Activated B cell treated with CpG ODN at 0.5 μM for 24 hours (primary cell): ENCODE data around the gene SERGEF. TPM values are rescaled to one million over a fixed set of nuclear protein-coding genes. Genes with fewer than 3 reads are reported as not detected.

Experiments used
- ATAC-seq: fragments of 200-7000 bp; cut with Tn5 transposase; one replicate; pipeline ENCODE4 v1.10.0; 2021; ENCODE audit warnings: low read depth, mild to moderate bottlenecking, moderate library complexity
- CTCF ChIA-PET: fragments of 350-600 bp; sonication (Branson Sonifier 250); formaldehyde crosslinking; loops from one replicate; lab custom pipeline; 2021; ENCODE audit warnings: antibody characterized with exemption; lab: Charles Lee
- POLR2A ChIA-PET: fragments of 350-600 bp; sonication (Branson Sonifier 250); formaldehyde crosslinking; loops from one replicate; lab custom pipeline; 2021; ENCODE audit warnings: antibody characterized with exemption; lab: Charles Lee
- DNase-seq: peaks from one replicate; pipeline ENCODE4 v3.0.0; 2022
- H3K27ac Mint-ChIP-seq: one replicate; pipeline ENCODE4 v1.8.0; 2020; ENCODE audit warnings: mixed read lengths
- H3K27me3 Mint-ChIP-seq: one replicate; pipeline ENCODE4 v1.8.0; 2021; ENCODE audit warnings: mixed read lengths
- H3K36me3 Mint-ChIP-seq: one replicate; pipeline ENCODE4 v1.8.0; 2021; ENCODE audit warnings: low read depth, mixed read lengths
- H3K4me1 Mint-ChIP-seq: one replicate; pipeline ENCODE4 v1.8.0; 2021; ENCODE audit warnings: mixed read lengths
- H3K4me3 Mint-ChIP-seq: one replicate; pipeline ENCODE4 v1.8.0; 2020; ENCODE audit warnings: mild to moderate bottlenecking, mixed read lengths
- H3K9me3 Mint-ChIP-seq: one replicate; pipeline ENCODE4 v1.8.0; 2020; ENCODE audit warnings: mixed read lengths
- intact Hi-C: fragments of 100-400 bp; cut with micrococcal nuclease; formaldehyde crosslinking; loops from one replicate; pipeline ENCODE4 v1.15.1; 2024
- total RNA-seq: library from RNA; stranded (reverse); gene quantifications from 2 replicates; pipeline ENCODE4 v1.2.3, GENCODE V29; 2022
- TF ChIP-seq, protein P1 (sequence below): fragments of 200-600 bp; IDR thresholded peaks from one replicate; pipeline ENCODE4 v1.8.0; 2022; ENCODE audit warnings: antibody characterized with exemption, mild to moderate bottlenecking

The SERGEF gene
- total RNA-seq, 1 donor from 2014 or later, result 38.4 TPM

DNA sequence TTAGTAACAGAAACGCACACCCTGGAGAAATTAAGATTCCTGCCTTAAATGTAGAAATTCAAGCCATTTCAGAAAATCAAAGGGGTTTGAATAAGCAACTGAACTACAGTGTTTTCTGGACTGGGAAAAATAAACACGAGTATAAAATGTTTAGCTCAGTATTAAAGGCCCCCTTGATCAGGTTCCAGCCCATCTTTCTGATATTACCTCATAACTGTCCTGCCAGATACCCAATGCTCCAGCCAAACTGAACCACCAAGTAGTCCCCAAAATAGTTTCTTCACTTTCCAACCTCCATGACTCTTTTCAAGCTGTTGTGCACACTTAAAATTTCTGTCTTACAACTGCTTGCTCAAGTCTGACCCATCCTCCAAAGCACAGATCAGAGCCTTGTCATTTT, 54.4 kb downstream of the SERGEF start:
- ChIA-PET CTCF (no interaction called here), POLR2A (no interaction called here)
- no peaks in the 10 kb centered on the region for H3K27me3 Mint-ChIP-seq
- H3K4me1 Mint-ChIP-seq, result no peaks in the 10 kb centered on the region
- H3K27ac Mint-ChIP-seq, result no peak overlapping the region
- no peak overlapping the region for H3K4me3 Mint-ChIP-seq
- intact Hi-C loops, result no loop called here
- TF ChIP-seq, protein P1, sequence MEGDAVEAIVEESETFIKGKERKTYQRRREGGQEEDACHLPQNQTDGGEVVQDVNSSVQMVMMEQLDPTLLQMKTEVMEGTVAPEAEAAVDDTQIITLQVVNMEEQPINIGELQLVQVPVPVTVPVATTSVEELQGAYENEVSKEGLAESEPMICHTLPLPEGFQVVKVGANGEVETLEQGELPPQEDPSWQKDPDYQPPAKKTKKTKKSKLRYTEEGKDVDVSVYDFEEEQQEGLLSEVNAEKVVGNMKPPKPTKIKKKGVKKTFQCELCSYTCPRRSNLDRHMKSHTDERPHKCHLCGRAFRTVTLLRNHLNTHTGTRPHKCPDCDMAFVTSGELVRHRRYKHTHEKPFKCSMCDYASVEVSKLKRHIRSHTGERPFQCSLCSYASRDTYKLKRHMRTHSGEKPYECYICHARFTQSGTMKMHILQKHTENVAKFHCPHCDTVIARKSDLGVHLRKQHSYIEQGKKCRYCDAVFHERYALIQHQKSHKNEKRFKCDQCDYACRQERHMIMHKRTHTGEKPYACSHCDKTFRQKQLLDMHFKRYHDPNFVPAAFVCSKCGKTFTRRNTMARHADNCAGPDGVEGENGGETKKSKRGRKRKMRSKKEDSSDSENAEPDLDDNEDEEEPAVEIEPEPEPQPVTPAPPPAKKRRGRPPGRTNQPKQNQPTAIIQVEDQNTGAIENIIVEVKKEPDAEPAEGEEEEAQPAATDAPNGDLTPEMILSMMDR, result no peak
- H3K36me3 Mint-ChIP-seq, result peaks cover 79% of the 10 kb centered on the region
- ATAC-seq (no peak), DNase-seq (no peak)
- H3K9me3 Mint-ChIP-seq, result no peaks in the 10 kb centered on the region

DNA sequence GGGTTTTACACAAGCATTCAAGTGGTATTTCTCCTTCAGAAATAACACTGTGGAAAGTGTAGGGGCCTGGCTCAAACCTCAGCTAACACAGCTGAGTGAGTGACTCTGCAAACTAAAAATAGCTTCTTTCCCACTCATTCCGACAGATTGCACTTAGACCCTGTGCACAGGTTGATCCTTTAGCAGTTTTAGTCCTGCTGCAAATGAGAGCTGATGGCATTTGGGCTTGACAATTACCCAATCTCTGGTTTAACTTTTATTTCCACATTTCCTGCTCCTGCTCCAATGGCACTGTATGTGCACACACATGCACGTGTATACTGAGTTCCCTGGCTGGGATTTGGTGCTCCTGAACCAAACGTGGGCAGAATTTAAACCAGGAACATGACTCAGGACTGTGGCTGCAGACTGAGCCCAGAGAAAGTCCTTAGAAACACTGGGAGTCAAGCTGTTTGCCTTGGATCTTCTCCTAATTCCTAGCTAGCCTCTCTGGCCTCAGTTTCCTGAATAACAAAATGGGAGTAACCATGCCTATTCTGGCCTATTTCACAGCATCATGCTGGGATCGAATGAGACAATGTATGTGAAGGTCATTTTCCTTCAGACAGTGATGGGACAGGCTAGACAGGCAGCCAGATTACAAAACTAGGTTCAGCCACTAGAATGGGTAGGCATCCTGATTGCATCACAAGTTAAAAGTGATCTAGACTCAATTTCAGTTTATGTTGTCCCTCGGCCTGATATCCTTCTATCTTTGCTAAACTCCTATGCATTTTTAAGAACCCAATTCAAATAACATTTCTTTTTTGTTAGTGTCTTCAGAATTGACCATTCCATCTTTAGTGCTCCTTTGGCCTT, 58.2 kb downstream of the SERGEF start:
- no peaks in the 10 kb centered on the region for H3K4me1 Mint-ChIP-seq
- no peaks in the 10 kb centered on the region for H3K27me3 Mint-ChIP-seq
- no peak overlapping the region for H3K27ac Mint-ChIP-seq
- TF ChIP-seq, protein P1, result no peak
- ATAC-seq (no peak), DNase-seq (no peak)
- no peaks in the 10 kb centered on the region for H3K9me3 Mint-ChIP-seq
- intact Hi-C loops, result no loop called here
- ChIA-PET POLR2A (no interaction called here), CTCF (no interaction called here)
- no peak overlapping the region for H3K4me3 Mint-ChIP-seq
- H3K36me3 Mint-ChIP-seq, result peaks cover 87% of the 10 kb centered on the region

DNA sequence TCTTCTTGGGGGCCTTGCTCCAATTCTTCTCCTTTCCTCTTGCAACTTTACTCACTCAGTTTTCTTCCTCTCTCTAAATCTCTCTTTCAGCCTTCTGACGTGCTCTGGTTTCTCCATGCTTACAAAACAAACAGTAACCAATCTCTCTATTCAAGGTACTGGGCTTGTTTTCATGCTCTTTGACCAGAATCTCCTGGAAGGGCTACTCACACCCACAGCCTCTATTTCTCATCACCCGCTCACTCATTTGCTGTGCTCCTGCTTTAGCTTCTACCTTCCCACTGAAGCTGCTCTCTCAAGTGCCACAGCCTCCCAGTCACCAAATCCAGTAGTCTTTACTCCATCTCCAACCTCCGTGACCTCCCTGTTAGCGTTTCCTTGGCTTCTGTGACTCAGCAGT, 60.4 kb downstream of the SERGEF start:
- TF ChIP-seq, protein P1, result no peak
- Mint-ChIP-seq H3K4me3 (no peak overlapping the region), H3K27ac (no peak overlapping the region)

DNA sequence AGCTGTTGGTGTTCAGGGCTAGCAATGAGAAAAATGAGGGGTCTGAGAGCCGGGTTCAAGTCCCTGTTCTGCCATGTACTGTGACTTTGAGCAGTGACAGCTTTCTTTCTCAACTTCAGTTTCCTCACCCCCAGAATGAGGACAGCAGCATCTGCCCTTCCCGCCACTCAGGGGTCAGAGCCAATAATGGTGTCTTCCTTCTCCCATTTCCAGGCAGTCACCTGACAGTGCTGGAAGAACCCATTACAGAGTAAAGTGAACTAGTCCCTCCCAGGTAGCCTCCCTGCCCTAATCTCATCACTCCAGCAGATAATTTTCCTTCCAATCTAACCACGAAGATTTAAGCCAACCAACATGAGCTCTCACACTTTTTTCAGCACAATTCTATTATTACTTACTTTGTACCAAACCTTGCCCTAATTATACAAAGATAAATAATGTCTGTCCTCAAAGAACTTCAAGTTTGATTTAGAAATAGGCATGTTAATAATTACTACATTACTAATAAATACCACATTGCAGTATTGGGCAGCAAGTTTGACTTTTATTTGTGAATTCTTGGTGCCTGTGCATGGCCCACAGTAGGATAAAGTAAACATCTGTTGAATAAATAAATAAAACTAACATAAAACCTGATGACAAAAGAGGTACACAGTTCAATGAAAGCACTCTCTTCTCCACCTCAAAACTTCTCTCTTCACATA, 61.0 kb downstream of the SERGEF start:
- Mint-ChIP-seq H3K36me3 (peaks cover 79% of the 10 kb centered on the region), H3K4me3 (no peak overlapping the region), H3K9me3 (no peaks in the 10 kb centered on the region), H3K27me3 (no peaks in the 10 kb centered on the region), H3K4me1 (no peaks in the 10 kb centered on the region), H3K27ac (no peak overlapping the region)
- ATAC-seq (no peak), DNase-seq (no peak)
- intact Hi-C loops, result no loop called here
- CTCF ChIA-PET, result no interaction called here
- POLR2A ChIA-PET, result no interaction called here
- TF ChIP-seq, protein P1, result no peak

More for the DNA sequence above, 60.4 kb downstream of the SERGEF start:
- peaks cover 83% of the 10 kb centered on the region for H3K36me3 Mint-ChIP-seq
- no peaks in the 10 kb centered on the region for H3K4me1 Mint-ChIP-seq
- DNase-seq (no peak), ATAC-seq (no peak)
- intact Hi-C loops, result no loop called here
- POLR2A ChIA-PET, result no interaction called here
- no peaks in the 10 kb centered on the region for H3K9me3 Mint-ChIP-seq
- H3K27me3 Mint-ChIP-seq, result no peaks in the 10 kb centered on the region
- CTCF ChIA-PET, result no interaction called here

DNA sequence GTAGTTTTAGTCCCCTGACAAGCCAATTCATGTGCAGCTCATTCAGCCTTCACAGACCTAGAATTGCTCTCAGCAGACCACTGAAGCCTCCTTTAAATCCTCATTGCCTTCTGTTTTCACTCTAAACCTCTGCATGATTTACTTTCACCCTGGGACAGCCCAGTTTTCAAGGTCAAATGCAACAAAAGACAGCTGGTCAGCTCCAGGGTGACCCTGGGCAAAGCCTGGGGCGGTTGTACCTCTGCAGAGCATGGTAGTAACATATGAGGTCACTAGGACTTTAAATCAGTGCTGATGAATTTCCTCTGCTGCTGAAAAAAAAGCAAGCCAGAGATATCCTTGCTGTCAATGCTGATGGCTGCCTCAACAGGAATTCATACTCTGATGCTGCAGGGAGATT, 62.2 kb downstream of the SERGEF start:
- TF ChIP-seq, protein P1, result no peak
- CTCF ChIA-PET, result no interaction called here
- H3K27me3 Mint-ChIP-seq, result no peaks in the 10 kb centered on the region
- H3K36me3 Mint-ChIP-seq, result peaks cover 80% of the 10 kb centered on the region
- intact Hi-C loops, result no loop called here
- ATAC-seq, result no peak
- H3K4me3 Mint-ChIP-seq, result no peak overlapping the region
- DNase-seq, result no peak
- POLR2A ChIA-PET, result no interaction called here
- no peak overlapping the region for H3K27ac Mint-ChIP-seq
- H3K9me3 Mint-ChIP-seq, result no peaks in the 10 kb centered on the region
- H3K4me1 Mint-ChIP-seq, result no peaks in the 10 kb centered on the region
